BE2C (cell line): ENCODE data around the gene CRISP1.

Experiments used
- DNase-seq: peaks from one replicate; pipeline ENCODE4 v3.0.0-alpha.2; 2020
- H3K27me3 ChIP-seq: fragments of 250-450 bp; sonication (Bioruptor Pico); 2 replicates; pipeline ENCODE4 v1.5.1; 2020; ENCODE audit warnings: mild to moderate bottlenecking
- H3K36me3 ChIP-seq: fragments of 250-450 bp; sonication (Bioruptor Pico); 2 replicates; pipeline ENCODE4 v1.5.1; 2020; ENCODE audit warnings: mild to moderate bottlenecking
- H3K4me1 ChIP-seq: fragments of 250-450 bp; sonication (Bioruptor Pico); 2 replicates; pipeline ENCODE4 v1.5.1; 2020
- H3K4me3 ChIP-seq: 2 replicates; pipeline ENCODE4 v1.5.1; 2011; ENCODE audit warnings: low read depth, low read length
- H3K9me3 ChIP-seq: fragments of 250-450 bp; sonication (Bioruptor Pico); 2 replicates; pipeline ENCODE4 v1.5.1; 2020
- CTCF ChIP-seq: IDR thresholded peaks from 2 replicates; pipeline ENCODE4 v1.5.1; 2012; ENCODE audit warnings: mild to moderate bottlenecking, low read depth, low read length

Gene CRISP1

DNA sequence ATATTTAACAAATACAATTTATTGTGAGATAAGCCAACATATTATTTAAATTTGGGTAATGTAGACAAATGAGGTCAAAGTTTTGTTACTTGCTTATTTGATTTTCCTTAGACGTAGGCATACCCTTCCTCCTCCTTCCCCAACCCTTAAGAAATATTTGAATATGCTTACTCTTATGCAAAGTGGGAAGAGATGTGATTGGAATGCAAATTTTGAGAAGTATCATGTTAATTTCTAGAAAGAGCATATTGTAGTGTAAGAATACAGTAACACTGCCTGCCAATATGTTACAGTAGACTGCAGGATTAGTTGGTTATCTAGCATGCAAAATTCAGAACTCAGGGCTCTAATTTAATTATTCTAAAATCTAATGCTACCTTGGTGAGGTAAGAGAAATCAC is 32.9 kb downstream of the CRISP1 start:
- H3K9me3 ChIP-seq = no peaks in the 10 kb centered on the region
- no peak overlapping the region for H3K4me3 ChIP-seq
- no peaks in the 10 kb centered on the region for H3K4me1 ChIP-seq
- H3K27me3 ChIP-seq = no peaks in the 10 kb centered on the region
- H3K36me3 ChIP-seq = no peaks in the 10 kb centered on the region
- DNase-seq = no peak
- TF ChIP-seq CTCF = no peak

DNA sequence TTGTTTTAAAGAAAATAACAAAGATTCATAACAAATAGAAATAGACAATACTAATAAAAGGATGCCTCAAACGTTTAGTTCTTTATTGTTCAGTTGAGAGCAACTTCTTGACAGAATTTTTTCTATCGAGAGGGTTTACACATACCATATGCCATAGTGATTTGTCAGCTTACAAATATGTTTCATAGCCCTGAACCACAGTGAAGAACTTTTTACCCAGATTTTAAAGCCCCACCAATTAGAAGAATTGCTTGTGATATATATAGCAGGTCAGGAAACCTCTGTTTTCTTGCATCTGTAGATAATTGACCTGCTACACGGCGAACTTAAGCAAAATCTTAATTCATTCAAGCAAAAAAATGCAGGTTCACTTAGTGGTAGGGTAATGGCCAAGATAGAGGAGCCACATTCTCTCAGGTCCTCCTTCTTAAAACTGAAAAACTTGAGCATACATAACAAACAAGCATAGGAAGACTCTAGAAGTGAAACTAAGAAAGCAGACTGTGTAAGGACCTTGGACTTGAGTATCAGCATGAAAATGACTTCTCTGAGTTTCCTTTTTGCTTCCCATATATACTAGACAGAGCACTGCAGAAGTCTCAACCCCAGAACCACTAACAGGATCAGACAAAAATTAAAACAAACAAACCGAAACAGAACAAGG is 39.5 kb downstream of the CRISP1 start:
- Histone ChIP-seq H3K36me3 (no peaks in the 10 kb centered on the region), H3K4me1 (no peaks in the 10 kb centered on the region), H3K27me3 (no peaks in the 10 kb centered on the region), H3K4me3 (no peak overlapping the region), H3K9me3 (no peaks in the 10 kb centered on the region)
- DNase-seq = no peak
- no peak for TF ChIP-seq CTCF

GRCh38 chr6:49815166-49815565 is 51.2 kb downstream of the CRISP1 start:
- H3K27me3 ChIP-seq = no peaks in the 10 kb centered on the region
- H3K4me3 ChIP-seq = no peak overlapping the region
- no peak for TF ChIP-seq CTCF

GRCh38 chr6:49813248-49813647 is 53.1 kb downstream of the CRISP1 start:
- no peak overlapping the region for H3K4me3 ChIP-seq
- H3K36me3 ChIP-seq = no peaks in the 10 kb centered on the region
- TF ChIP-seq CTCF = no peak
- no peak for DNase-seq
- H3K9me3 ChIP-seq = no peaks in the 10 kb centered on the region
- no peaks in the 10 kb centered on the region for H3K27me3 ChIP-seq
- no peaks in the 10 kb centered on the region for H3K4me1 ChIP-seq

More at GRCh38 chr6:49815166-49815565, 51.2 kb downstream of the CRISP1 start:
- DNase-seq = no peak
- no peaks in the 10 kb centered on the region for H3K9me3 ChIP-seq
- no peaks in the 10 kb centered on the region for H3K36me3 ChIP-seq
- no peaks in the 10 kb centered on the region for H3K4me1 ChIP-seq

DNA sequence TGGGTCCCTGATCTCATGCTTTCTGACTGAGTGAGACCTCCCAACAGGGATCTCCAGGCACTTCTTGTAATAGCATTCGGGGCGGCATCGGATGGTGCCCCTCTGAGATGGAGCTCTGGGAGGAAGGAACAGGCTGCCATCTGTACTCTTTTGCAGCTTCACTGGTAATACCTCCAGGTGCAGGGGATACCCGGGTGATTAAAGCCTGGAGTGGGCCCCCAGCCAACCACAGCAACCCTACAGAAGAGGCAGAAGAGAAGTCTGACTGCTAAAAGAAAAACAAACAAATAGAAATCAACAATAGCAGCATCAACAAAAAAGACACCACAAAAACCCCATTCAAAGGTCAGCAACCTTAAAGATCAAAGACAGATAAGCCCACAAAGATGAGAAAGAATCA is 60.2 kb downstream of the CRISP1 start:
- no peak for TF ChIP-seq CTCF
- Histone ChIP-seq H3K36me3 (no peaks in the 10 kb centered on the region), H3K4me1 (no peaks in the 10 kb centered on the region), H3K9me3 (no peaks in the 10 kb centered on the region), H3K4me3 (no peak overlapping the region), H3K27me3 (no peaks in the 10 kb centered on the region)
- no peak for DNase-seq

GRCh38 chr6:49805246-49805645 is 61.1 kb downstream of the CRISP1 start:
- DNase-seq = no peak
- Histone ChIP-seq H3K36me3 (no peaks in the 10 kb centered on the region), H3K9me3 (no peaks in the 10 kb centered on the region), H3K27me3 (no peaks in the 10 kb centered on the region), H3K4me1 (no peaks in the 10 kb centered on the region), H3K4me3 (no peak overlapping the region)
- no peak for TF ChIP-seq CTCF
